ENCODE data around the gene TULP4.
A peak's percentile ranks its signal among the peaks of the same experiment; 100 is the strongest.
"Not testable (repeated sequence)": the region's sequence is repeated elsewhere in the genome, so short reads cannot be mapped to it uniquely, and the experiment has no call there.

Gene TULP4

DNA sequence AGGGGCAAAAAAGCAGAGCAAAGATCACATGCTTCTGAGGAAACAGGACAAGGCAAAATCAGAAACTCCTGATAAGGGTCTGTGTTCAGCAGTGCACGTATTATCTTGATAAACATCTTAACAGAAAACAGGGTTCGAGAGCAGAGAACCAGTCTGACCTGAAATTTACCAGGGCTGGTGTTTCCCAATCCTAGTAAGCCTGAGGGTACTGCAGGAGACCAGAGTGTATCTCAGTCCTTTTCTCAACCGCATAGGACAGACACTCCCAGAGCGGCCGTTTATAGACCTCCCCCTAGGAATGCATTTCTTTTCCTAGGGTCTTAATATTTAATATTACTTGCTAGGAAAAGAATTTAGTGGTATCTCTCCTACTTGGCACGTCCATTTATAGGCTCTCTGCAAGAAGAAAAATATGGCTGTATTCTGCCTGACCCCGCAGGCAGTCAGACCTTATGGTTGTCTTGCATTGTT lies 15.4 kb upstream of the TULP4 start:
- not testable (repeated sequence) for DNase-seq

- not testable (repeated sequence) for DNase-seq
Observed at GRCh38 chr6:158297657-158298056, 14.6 kb upstream of the TULP4 start.

GRCh38 chr6:158300306-158301143 lies 11.7 kb upstream of the TULP4 start:
- not testable (repeated sequence) for DNase-seq

DNA sequence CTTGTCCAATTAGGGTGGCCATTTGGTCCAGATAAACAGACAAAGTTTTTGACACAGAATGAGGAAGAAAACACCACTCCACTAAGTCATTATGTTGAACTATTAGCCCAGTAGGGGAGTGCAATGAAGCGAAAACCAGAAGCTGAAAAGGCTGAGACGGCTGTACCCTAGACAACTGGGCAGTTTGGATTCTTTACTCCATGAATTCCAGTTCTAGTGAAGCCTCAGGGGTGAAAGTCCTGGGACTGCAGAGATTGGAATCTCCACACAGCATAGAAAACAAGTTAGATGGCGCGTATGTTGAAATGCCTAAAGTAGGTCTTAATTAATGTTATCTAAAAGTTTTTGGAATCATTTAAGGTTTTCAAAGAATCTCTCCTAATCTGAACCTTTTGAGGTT lies 10.7 kb upstream of the TULP4 start:
- not testable (repeated sequence) for DNase-seq

- not testable (repeated sequence) for DNase-seq
Observed at GRCh38 chr6:158302195-158302796, 10.0 kb upstream of the TULP4 start.

GRCh38 chr6:158303210-158303731 lies 9.0 kb upstream of the TULP4 start:
- no peak for DNase-seq

- no peak for DNase-seq
Observed at GRCh38 chr6:158304254-158304653, 8.0 kb upstream of the TULP4 start.

GRCh38 chr6:158309814-158310213 lies 2.5 kb upstream of the TULP4 start:
- no peak for DNase-seq

- no peak for DNase-seq
Observed at GRCh38 chr6:158311193-158311592, 1.1 kb upstream of the TULP4 start.

- no peak for DNase-seq
Observed at GRCh38 chr6:158311626-158312025, 639 bp upstream of the TULP4 start.

DNA sequence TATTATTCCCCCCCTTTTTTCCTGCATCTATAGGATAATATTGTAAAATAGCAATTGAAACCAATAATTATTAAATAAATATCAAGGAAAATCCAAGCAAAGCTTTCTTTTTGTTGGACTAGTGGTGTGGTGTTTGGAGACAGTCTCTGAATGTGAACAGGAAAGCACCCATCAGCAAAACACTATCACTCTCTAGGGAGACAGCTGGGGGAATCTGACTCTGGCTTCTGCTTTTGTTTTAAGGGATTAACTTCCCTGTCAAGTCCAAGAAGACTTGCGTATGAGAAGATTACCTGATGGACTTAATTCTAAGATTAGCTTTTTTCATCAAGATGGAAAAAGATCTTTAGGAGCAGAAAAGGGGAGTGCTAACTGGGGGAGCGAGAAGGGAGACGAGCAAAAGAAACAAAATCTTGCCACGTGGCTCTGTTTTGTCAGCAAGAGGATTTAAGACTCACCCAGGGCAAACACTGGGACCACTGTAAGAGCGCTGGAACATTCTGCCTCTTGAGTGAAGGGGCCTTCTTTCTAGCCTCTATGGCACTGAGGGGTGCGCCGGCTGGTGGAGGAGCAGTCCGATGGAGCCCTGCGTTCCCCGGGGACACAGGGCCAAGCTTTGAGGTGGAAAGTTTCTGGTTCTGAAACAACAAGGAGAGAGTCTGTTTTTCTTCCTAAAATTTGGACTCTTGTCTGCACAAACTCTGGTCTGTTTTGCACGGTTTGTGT lies 570 bp downstream of the TULP4 start:
- DNase-seq = no peak

- DNase-seq = peak; percentile 76
Observed at GRCh38 chr6:158313989-158314388, 1.7 kb downstream of the TULP4 start.

GRCh38 chr6:158314737-158315136 lies 2.5 kb downstream of the TULP4 start:
- DNase-seq = peak; percentile 64

- DNase-seq = no peak
Observed at GRCh38 chr6:158316022-158316421, 3.8 kb downstream of the TULP4 start.

DNA sequence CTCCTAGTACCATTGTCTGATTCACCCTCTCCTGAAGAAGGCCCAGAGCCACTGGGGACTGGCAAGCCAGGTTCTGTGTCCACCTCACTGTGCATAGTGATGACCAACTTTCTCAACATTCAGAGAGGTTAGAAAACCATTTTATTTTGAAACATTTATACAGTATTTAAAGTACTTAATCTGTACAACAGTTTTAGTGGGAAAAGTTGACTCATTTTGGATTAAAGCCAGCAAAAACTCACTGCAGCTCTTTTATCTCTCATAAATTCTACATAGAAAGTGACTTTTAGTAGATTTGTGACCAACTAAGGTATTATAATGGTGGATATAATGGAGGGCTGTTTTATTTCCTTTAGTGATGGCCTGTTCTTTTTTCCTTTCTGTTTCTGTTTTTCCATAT lies 9.7 kb downstream of the TULP4 start:
- DNase-seq = no peak

- DNase-seq = no peak
Observed at GRCh38 chr6:158322400-158322723, 10.1 kb downstream of the TULP4 start.

DNA sequence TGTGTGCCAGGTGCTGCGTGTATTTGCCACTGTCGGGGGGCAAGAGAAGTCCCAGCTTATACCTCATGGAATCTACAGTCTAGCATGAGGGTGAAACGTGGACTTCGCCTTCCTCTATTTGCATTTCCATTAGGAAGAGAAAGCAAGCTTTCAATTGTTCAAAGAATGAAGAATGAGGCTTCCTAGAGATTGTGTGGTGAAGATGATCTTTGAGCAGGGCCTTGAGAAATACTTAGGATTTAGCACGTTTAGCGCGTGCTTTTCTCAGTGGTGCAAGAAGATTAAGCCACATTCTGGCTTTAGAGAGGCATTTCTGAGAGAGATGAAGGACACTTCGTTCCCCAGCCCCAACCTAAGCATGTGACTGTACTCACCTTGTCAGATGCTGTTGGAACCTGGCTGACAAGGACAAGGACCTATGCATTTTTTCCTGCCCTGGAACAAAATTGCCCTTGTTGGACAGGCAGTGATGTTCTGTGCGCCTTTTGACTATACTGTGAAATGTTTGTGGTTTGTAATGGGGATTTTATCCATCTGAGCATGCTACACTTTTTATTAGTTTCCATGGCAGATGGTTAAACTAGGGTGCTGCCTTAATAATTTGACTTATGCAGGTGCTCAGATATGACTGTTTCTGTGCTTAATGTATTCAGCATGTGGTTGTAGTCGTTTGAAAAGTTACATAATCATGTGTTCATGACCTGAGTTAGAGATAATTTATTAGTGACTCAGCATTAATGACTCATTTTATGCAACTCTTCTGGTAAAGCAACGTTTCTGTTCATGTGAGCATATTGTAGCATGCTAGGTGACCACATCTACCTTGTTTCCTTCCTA lies 10.7 kb downstream of the TULP4 start:
- peak; percentile 16 for DNase-seq

DNA sequence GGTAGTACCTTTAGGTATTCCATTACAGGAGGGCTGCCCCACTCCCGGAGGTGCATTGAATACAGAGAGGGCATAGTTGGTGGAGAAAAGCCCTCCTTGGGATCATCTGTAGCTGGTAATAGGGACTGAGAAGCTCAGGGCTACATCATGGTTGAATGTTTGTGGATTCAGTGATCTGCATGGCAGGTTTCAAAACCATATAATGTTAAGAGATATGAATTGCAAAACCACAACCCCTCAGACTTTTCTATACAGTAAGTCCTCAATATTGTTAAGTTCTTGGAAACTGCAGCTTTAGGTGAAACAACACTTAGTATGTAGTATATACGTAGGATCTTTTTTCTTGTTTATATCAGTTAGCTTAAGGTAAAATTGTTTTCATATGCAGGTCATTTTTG lies 11.3 kb downstream of the TULP4 start:
- DNase-seq = no peak

DNA sequence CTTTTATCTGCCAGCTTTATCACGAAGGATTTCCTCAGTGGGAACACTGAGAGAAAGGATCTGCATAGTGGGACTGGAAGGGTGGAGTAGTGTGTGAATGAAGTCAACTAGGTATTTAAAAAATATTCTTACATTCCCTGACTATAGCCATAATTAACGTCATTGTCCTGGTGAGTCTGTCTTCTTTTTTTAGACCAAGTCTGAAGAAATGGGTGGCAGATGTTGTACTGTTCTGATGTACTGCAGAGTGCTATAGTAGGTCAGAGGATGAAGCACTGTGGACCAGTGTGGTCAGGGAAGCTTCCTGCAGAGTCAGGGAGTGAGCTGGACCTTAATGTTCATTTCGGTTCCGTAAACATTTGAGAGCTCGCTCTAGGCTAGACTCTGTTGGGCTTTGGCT lies 11.9 kb downstream of the TULP4 start:
- DNase-seq = no peak

DNA sequence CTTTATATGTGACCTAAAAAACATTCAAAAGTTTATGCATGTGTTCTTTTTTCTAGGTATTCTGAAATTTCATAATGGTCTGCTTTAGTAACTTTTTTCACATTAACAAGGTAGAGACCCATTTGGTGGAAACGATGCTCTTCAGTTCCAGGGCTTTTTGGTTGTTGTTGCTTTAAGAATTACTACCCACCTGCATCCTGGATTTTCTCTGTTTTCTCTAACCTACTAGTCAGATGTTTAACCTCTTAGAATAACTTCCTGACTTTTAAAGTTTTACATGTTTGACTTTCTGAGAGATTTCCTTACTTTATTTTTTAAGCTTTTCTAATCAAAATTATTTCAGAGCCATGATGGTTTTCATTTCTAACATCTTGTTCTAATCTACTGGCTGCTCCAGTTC lies 14.9 kb downstream of the TULP4 start:
- DNase-seq = no peak

- no peak for DNase-seq
Observed at GRCh38 chr6:158328952-158329351, 16.7 kb downstream of the TULP4 start.

DNA sequence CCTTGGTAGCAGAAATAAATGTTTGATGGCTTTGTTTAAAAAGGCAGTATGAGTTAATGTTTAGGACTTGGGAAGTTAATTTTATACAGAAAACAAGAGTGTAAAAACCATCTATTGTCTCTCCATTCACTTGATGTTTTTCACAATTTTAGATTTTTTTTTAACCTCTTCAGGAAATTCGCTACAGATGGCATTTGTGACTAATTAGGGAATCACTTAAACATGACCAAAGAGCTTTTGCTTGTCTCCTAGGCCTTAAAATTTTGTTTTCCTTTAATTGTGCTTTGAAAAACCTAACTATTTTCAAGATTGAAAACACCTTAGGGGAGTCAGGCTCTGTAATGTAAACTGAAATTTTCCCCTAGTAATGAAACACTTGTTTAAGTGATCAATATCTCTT lies 17.3 kb downstream of the TULP4 start:
- DNase-seq = no peak

- DNase-seq = no peak
Observed at GRCh38 chr6:158330016-158330415, 17.8 kb downstream of the TULP4 start.
